ENCODE data around the gene BTF3L4. TPM values are rescaled to one million over a fixed set of nuclear protein-coding genes. Genes with fewer than 3 reads are reported as not detected.

The BTF3L4 gene
- total RNA-seq, 1 experiment from 2014 or later = 106 TPM

DNA sequence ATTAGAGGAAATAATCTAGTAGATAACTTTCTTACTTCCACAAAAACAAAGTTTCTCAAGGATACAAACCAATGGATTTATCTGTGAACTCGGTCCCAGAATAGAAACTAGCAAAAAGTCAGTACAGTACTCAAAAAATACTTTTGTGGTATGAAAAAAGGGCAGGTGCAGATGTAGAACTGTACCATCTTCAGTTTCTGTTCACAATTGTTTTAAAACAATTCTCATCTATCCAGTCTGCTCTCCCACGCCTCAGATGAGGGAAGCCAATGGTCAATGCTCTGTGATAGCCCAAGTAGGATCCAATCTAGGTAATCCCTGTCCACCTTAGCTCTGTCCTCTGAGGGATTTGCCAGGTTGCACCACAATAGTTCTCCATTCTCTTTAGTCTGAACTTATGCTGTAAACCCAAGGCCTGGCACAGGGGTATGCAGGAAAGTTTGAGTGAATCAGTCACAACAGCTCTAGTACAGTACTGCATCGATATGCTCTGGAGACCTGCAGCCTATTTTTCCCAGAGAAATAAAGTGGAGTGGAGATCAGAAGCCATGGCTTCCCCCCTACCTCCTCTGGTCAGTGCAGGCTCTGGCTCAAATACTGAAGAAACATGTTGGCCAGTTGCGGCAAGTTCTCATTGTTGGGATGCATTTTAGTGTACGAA, 23.8 kb upstream of the BTF3L4 start:
- Histone ChIP-seq H3K79me1 (ENCODE audit: insufficient read depth, low read depth, low read length, poor library complexity, severe bottlenecking) (no peaks in the 10 kb centered on the region), H3K27me3 (ENCODE audit: insufficient read depth, low read length) (no peaks in the 10 kb centered on the region), H2AK5ac (ENCODE audit: insufficient read length, low read length) (no peak overlapping the region), H4K91ac (ENCODE audit: insufficient read length, low read depth, low read length) (no peak overlapping the region), H4K20me1 (ENCODE audit: control insufficient read depth, insufficient read depth, insufficient read length) (no peaks in the 10 kb centered on the region), H3K9ac (ENCODE audit: extremely low read depth, insufficient read length, low read length) (peak overlapping the region; percentile 89), H3T11ph (ENCODE audit: low read length) (no peak overlapping the region), H2BK20ac (ENCODE audit: low read depth, low read length, poor library complexity, severe bottlenecking) (no peak overlapping the region), H3K79me2 (ENCODE audit: insufficient read depth, low read length) (peaks cover 4% of the 10 kb centered on the region; the same call in 1 of the 2 replicates), H3K4ac (ENCODE audit: low read depth, low read length) (no peak overlapping the region), H3K4me1 (ENCODE audit: insufficient read depth, low read length) (peaks cover 2% of the 10 kb centered on the region; the same call in 1 of the 2 replicates), H3K23me2 (ENCODE audit: insufficient read length, low read depth, low read length, poor library complexity, severe bottlenecking) (peaks cover 10% of the 10 kb centered on the region), H2BK12ac (ENCODE audit: insufficient read length, low read depth, low read length) (no peak overlapping the region), H3K27ac (ENCODE audit: insufficient read length, low read depth, low read length) (no peak overlapping the region), H2BK120ac (ENCODE audit: low read depth, low read length, poor library complexity, severe bottlenecking) (no peak overlapping the region), H2BK15ac (ENCODE audit: low read depth, low read length) (no peak overlapping the region), H3K4me2 (ENCODE audit: insufficient read depth, insufficient read length, low read length) (peak overlapping the region; percentile 75), H3K18ac (ENCODE audit: insufficient read length, low read depth, low read length) (no peak overlapping the region), H3K23ac (ENCODE audit: insufficient read length, low read depth, low read length) (no peak overlapping the region), H3K14ac (ENCODE audit: insufficient read depth, low read length) (no peak overlapping the region), H4K8ac (replicated peaks; ENCODE audit: insufficient read length, low read depth, low read length) (no peak overlapping the region), H4K5ac (ENCODE audit: insufficient read length, low read depth, low read length) (no peak overlapping the region), H3K56ac (ENCODE audit: insufficient read length, low read depth, low read length) (no peak overlapping the region), H2AFZ (ENCODE audit: low read length) (no peak overlapping the region), H2BK5ac (ENCODE audit: insufficient read length, low read length) (no peak overlapping the region), H3K9me3 (ENCODE audit: control insufficient read depth, low read depth, low read length) (no peaks in the 10 kb centered on the region)
- H3K4me3 Mint-ChIP-seq = peak overlapping the region; percentile 90 to 91
- no peaks in the 10 kb centered on the region for H3K9me3 Mint-ChIP-seq
- peaks cover 2 to 41% (median 28%) of the 10 kb centered on the region in 3 experiments; a peak in 5 of 7 replicates for H3K36me3 Mint-ChIP-seq (ENCODE audit: insufficient read depth in 1 of 3, low read depth in 3 of 3)
- TF ChIP-seq, protein P1, sequence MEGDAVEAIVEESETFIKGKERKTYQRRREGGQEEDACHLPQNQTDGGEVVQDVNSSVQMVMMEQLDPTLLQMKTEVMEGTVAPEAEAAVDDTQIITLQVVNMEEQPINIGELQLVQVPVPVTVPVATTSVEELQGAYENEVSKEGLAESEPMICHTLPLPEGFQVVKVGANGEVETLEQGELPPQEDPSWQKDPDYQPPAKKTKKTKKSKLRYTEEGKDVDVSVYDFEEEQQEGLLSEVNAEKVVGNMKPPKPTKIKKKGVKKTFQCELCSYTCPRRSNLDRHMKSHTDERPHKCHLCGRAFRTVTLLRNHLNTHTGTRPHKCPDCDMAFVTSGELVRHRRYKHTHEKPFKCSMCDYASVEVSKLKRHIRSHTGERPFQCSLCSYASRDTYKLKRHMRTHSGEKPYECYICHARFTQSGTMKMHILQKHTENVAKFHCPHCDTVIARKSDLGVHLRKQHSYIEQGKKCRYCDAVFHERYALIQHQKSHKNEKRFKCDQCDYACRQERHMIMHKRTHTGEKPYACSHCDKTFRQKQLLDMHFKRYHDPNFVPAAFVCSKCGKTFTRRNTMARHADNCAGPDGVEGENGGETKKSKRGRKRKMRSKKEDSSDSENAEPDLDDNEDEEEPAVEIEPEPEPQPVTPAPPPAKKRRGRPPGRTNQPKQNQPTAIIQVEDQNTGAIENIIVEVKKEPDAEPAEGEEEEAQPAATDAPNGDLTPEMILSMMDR (conservative IDR thresholded peaks at IDR 0.05) = no peak
- DNase-seq = no peak
- WGBS (ENCODE audit: extremely low coverage, insufficient read length, low lambda C conversion rate) = no CpG with 5 or more reads among the region's 5 CpGs
- H3K27ac Mint-ChIP-seq = peak overlapping the region in 1 of 3 experiments; percentile 96; a peak in 1 of 7 replicates
- no peaks in the 10 kb centered on the region; the same call in 1 of the 2 replicates for H3K27me3 Mint-ChIP-seq (ENCODE audit: low read depth)
- H3K4me1 Mint-ChIP-seq = peaks cover 21 to 22% of the 10 kb centered on the region in 2 experiments

Data from H9 (cell line).